LNCAP (cell line): Measurements from ENCODE around the gene DAZL.

Experiments
- TF ChIP-seq, protein P1 (sequence below): fragments of 450-650 bp; IDR thresholded peaks from 2 replicates; pipeline ENCODE4 v1.5.1; 2017; ENCODE audit warnings: mild to moderate bottlenecking

Gene DAZL

DNA sequence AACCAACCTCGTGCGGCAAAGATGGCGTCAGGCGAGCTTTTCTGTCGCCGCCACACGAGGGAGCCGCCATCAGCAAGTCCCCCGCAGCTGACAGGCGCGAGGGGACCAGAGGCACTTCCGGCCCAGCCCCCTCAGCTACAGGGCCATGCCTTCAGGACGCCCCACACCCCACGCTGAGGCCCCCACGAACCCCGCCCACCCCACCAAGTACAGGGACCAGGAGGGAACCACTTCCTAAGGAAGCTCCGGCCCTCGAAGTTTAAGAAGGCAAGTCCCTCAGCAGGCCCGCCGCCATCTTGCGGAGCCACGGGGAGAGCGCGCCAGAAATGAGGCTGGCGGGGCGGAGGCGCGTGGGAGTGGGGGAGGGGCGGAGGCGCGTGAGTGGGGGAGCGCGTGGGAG, 790 bp downstream of the DAZL start:
- TF ChIP-seq, protein P1, sequence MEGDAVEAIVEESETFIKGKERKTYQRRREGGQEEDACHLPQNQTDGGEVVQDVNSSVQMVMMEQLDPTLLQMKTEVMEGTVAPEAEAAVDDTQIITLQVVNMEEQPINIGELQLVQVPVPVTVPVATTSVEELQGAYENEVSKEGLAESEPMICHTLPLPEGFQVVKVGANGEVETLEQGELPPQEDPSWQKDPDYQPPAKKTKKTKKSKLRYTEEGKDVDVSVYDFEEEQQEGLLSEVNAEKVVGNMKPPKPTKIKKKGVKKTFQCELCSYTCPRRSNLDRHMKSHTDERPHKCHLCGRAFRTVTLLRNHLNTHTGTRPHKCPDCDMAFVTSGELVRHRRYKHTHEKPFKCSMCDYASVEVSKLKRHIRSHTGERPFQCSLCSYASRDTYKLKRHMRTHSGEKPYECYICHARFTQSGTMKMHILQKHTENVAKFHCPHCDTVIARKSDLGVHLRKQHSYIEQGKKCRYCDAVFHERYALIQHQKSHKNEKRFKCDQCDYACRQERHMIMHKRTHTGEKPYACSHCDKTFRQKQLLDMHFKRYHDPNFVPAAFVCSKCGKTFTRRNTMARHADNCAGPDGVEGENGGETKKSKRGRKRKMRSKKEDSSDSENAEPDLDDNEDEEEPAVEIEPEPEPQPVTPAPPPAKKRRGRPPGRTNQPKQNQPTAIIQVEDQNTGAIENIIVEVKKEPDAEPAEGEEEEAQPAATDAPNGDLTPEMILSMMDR: no peak; the same call in 1 of the 2 replicates

DNA sequence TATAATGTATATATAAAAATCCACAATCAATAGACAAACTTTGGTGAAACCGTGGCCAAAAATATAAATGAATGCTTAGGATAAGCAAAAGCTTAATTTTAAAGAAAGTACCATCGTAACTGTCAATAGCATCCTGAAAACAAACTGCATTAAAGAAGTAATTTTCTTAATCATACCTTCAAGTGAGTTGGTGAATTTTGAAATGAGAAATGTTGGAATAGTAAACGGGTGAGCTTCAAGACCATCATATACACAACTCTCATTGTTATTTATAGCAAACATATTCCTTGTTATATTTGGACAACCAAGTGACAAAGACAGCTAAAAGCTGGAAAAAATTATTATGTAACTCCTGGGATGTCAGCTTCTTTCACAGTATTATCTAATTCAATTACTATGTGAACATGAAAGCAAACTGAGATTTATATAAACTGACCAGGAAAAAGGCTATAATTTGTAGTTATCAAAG, 3.7 kb downstream of the DAZL start:
- TF ChIP-seq, protein P1: no peak

DNA sequence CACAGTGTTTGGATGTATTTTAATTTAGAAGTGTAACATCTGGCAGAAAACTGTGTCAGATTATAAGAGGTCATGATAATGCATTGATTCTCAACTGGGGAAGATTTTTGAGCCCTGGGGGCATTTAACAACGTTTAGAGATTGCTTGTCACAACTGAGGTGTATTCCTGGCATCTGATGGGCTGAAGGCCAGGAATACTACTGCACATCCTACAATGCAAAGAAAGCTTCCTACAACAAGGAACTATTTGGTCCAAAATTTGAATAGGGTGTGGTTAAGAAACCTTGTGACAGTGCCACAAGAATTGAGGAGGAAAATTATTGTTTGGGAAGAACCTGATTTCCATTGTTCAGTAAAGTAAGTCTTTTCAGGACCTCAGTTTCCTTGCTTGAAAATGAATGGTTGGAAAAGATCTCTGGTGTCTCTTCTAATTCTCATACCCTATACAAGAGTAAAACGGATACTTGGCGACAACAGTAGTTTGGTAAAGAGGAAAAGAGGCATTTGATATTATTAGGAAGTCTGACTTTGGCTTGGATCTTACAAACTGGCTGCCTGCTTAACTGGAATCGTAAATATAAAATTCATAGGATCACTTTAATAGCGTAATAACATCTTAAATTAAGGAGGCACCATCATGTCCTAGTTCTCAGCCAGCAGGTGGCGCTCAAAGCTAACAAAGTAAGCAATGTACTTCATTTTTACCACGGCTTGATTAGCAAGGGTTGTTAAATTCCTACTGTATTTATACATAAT, 4.3 kb downstream of the DAZL start:
- TF ChIP-seq, protein P1: peak; percentile 75

DNA sequence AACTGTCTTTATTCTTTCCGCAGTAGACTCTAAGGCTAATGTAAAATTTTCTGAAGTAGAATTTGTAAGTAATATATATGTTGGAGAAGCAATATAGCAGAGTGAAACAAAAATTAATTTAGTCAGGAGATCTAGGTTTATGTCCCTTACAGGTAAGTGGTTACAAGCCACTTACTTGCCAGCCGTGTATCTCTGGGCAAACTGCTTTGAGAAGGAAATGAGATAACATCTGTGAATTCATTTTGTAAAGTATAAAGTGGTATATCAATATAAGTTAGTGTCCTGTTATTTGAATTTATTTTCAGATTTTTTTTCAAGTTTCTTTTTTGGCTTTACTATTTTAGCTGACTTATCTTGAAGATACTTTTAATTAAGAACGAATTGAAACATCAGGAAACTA, 5.5 kb downstream of the DAZL start:
- TF ChIP-seq, protein P1: no peak

DNA sequence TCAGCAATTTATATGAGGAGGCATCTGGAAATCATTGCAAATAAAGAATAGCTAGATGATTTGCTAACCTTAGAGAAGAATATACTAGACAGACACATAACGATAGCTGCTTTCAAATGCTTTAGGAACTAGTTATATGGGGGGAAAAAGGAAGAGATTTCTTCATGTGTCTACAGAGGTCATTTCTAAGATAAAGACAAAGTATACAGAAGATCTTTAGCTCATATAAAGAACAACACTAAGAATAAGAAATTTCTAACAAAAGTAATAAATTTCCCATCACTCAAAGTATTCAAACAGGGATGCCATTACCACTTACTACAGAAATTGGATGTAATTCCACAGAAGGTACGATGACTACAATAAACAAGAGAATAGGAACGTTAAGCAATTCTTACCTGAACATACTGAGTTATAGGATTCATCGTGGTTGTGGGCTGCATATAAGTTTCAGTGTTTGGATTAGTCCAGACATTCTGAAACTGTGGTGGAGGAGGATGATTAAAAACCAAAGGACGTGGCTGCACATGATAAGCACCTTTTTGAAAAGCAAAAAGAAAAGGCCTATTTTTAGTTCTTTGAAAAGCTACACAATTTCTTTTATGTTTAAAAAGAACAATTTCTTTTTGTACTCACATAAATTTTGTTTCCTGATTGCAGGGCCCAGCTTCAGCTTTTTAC, 8.7 kb downstream of the DAZL start:
- TF ChIP-seq, protein P1: no peak

DNA sequence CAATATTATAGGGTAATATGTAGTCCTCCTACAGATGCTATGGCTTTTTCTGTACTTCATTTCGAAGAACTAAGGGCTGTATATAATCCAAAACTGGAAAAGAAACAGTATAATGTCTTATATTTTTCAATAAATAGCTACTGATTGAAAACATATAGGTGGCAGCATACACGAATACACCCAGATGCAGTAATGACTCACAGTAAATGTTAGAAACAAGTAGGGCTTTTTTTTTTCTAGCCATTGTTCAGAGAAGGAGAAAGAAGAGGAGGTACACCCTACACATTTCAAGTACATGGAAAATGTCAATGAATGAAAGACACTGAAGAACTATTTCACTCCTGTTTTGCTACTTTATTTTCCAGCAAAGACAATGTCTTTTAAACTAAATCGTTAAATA, 9.4 kb downstream of the DAZL start:
- TF ChIP-seq, protein P1: no peak

DNA sequence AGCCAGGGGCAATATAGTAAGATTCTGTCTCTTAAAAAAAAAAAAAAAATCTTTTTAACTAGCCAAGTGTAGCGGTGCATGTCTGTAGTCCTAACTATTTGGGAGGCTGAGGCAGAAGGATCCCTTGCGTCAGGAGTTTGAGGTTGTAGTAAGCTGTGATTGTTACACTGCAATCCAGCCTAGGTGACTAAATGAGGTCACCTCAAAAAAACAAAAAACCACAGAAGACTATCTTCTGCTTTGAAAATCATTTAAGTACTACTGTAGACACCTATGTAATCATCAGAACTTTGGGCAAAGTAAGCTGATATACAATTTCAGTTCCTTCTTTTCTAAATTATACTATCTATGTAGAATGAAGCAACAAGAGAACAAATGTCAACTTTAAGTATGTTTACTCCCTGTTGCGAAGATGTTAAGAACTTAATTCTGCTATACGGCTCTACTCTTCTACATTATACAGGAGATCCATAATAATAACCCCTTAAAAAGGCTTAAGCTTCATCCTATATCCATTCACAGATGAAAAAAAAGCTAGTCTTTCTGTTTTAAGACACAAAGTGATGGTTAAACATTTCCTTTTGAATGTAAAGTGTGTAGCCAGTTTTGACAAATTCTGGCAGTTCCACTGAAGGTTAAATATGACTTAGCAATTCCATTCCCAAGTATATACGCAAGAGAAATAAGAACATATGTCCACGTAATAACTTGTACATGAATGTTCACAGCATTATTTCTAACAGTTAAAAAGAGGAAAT, 15.2 kb downstream of the DAZL start:
- TF ChIP-seq, protein P1: no peak
